RWPE2 (cell line): Measurements from ENCODE around the gene CTTN.

Source experiments
- ATAC-seq: fragments of 200-7000 bp; cut with Tn5 transposase; 3 replicates; pipeline ENCODE4 v1.9.1; 2021; ENCODE audit warnings: low read depth
- DNase-seq: peaks from one replicate; pipeline ENCODE4 v3.0.0-alpha.2; 2020; ENCODE audit warnings: low spot score
- H3K27ac ChIP-seq: fragments of 450-650 bp; 2 replicates; pipeline ENCODE4 v1.5.1; 2017; ENCODE audit warnings: mild to moderate bottlenecking; ENCODE audit not compliant: poor library complexity, severe bottlenecking
- H3K27me3 ChIP-seq: fragments of 250-450 bp; sonication (Bioruptor Pico); 2 replicates; pipeline ENCODE4 v1.5.1; 2021; ENCODE audit warnings: mild to moderate bottlenecking, moderate library complexity; ENCODE audit not compliant: insufficient read depth, poor library complexity, severe bottlenecking
- H3K36me3 ChIP-seq: fragments of 250-450 bp; sonication (Bioruptor Pico); 2 replicates; pipeline ENCODE4 v1.5.1; 2020; ENCODE audit warnings: low read depth, mild to moderate bottlenecking, moderate library complexity
- H3K4me1 ChIP-seq: fragments of 250-450 bp; sonication (Bioruptor Pico); 2 replicates; pipeline ENCODE4 v1.5.1; 2021; ENCODE audit warnings: mild to moderate bottlenecking, moderate library complexity; ENCODE audit not compliant: insufficient read depth, poor library complexity, severe bottlenecking
- H3K4me3 ChIP-seq: fragments of 250-450 bp; sonication (Bioruptor Pico); 2 replicates; pipeline ENCODE4 v1.5.1; 2021; ENCODE audit warnings: mild to moderate bottlenecking, moderate library complexity; ENCODE audit not compliant: severe bottlenecking
- H3K9me3 ChIP-seq: fragments of 250-450 bp; sonication (Bioruptor Pico); 2 replicates; pipeline ENCODE4 v1.5.1; 2021; ENCODE audit warnings: mild to moderate bottlenecking, moderate library complexity; ENCODE audit not compliant: severe bottlenecking
- TF ChIP-seq, protein P1 (sequence below): fragments of 450-650 bp; IDR thresholded peaks from one replicate; pipeline ENCODE4 v1.5.1; 2017; ENCODE audit warnings: mild to moderate bottlenecking, moderate library complexity; ENCODE audit not compliant: poor library complexity, severe bottlenecking

The CTTN gene

DNA sequence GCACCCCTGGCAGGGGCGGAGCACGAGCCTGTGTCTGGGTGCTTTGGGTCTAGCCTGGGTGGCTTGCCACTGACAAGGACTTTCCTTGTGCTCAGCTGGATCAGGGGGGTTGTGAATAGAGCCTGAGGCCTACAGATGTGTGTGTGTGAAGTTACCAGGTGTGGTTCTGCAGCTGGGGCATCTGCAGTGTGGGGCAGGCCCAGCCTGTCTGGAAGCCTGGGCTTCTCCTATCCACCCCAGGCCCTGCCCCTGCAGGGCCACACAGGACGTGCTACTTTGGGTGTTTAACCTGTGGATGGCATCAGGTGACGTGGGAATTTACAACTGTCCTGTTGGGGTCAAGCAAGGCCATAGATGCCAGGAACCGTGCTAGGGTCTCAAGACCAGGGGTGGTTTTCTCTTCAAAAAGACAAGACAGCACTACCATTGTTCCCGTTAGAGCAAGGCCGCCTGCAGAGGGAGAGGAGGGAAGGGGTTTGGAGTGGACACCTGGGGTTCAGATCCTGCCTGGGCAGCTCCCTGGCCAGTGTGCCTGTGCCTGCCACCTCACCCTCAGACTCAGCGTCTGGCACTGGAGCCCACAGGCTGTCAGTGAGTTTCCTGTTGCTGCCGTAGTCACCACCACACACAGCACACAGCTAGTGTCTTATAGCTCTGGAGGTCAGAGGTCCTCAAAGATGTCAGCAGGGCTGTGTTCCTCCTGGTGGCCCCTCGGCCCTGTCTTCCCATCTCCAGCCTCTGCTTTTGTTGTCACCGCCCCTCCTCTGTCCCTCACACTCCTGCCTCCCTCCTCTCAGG is 31.6 kb downstream of the CTTN start:
- no peaks in the 10 kb centered on the region for H3K27me3 ChIP-seq
- DNase-seq (no peak), ATAC-seq (no peak)
- no peaks in the 10 kb centered on the region for H3K4me1 ChIP-seq
- H3K9me3 ChIP-seq, result no peaks in the 10 kb centered on the region
- H3K4me3 ChIP-seq, result no peak overlapping the region
- TF ChIP-seq, protein P1, sequence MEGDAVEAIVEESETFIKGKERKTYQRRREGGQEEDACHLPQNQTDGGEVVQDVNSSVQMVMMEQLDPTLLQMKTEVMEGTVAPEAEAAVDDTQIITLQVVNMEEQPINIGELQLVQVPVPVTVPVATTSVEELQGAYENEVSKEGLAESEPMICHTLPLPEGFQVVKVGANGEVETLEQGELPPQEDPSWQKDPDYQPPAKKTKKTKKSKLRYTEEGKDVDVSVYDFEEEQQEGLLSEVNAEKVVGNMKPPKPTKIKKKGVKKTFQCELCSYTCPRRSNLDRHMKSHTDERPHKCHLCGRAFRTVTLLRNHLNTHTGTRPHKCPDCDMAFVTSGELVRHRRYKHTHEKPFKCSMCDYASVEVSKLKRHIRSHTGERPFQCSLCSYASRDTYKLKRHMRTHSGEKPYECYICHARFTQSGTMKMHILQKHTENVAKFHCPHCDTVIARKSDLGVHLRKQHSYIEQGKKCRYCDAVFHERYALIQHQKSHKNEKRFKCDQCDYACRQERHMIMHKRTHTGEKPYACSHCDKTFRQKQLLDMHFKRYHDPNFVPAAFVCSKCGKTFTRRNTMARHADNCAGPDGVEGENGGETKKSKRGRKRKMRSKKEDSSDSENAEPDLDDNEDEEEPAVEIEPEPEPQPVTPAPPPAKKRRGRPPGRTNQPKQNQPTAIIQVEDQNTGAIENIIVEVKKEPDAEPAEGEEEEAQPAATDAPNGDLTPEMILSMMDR, result no peak
- H3K27ac ChIP-seq, result no peak overlapping the region
- H3K36me3 ChIP-seq, result peaks cover 92% of the 10 kb centered on the region

DNA sequence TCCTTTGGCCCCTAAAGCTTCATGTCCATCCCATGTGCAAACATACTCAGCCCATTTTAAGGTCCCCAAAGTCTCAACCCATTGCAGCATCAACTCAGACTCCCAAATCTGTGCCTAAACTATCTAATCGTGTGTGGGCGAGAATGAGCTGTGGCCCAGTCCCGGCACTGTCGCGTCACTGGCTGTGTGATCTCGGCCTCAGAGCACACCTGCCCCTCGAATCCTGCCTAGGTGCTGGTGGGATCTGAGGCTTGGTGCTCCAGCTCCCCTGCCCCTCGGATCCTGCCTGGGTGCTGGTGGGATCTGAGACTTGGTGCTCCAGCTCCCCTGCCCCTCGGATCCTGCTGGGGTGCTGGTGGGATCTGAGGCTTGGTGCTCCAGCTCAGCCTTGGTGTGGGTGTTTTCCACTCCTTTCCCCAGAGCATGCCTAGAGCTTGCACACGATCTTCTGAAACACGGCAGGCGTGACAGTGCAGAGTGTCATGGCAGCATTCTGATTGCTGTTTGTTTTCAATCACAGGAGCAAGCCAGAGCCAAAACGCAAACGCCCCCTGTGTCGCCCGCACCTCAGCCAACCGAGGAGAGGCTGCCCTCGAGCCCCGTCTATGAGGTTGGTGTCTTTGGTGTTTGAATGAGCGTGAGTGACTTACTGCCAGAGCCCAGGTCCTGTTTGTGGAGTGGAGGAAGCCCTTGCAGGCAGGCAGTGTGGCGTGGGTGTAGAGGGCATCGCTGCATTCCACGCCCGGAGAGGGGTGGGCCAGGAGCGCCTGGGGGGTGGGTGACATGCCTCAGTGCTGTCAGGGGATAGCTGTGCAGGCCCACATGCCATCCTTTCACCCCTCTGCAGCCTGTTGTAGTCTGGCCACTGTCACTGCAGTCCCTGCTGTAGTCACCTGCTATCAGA is 32.6 kb downstream of the CTTN start:
- Histone ChIP-seq H3K4me1 (no peaks in the 10 kb centered on the region), H3K36me3 (peaks cover 89% of the 10 kb centered on the region), H3K4me3 (no peak overlapping the region), H3K9me3 (no peaks in the 10 kb centered on the region), H3K27ac (no peak overlapping the region), H3K27me3 (no peaks in the 10 kb centered on the region)
- TF ChIP-seq, protein P1, result no peak
- ATAC-seq (no peak), DNase-seq (no peak)

DNA sequence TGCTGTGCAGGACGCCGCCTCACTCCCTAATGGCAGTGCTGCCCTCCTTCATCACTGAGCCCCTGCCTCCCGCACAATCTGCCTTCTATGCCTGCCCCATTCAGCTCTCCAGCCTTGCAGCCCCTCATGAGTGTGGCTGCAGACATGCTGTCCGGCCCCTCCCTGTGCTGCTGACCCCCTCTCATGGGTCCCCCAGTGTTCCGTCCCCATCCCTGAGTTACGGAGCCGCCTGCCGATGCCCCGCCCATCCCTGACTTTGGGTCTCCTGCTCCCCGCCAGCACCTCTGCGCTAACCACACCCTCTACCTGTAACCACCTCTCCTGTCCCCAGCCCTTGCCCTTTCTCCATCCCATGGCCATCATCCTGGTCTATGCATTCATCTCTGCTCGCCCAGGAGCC is 33.3 kb downstream of the CTTN start:
- no peaks in the 10 kb centered on the region for H3K9me3 ChIP-seq
- TF ChIP-seq, protein P1, result no peak
- no peak overlapping the region for H3K4me3 ChIP-seq
- no peaks in the 10 kb centered on the region for H3K27me3 ChIP-seq
- no peak for ATAC-seq
- DNase-seq, result no peak
- H3K36me3 ChIP-seq, result peaks cover 90% of the 10 kb centered on the region
- no peaks in the 10 kb centered on the region for H3K4me1 ChIP-seq
- H3K27ac ChIP-seq, result no peak overlapping the region

DNA sequence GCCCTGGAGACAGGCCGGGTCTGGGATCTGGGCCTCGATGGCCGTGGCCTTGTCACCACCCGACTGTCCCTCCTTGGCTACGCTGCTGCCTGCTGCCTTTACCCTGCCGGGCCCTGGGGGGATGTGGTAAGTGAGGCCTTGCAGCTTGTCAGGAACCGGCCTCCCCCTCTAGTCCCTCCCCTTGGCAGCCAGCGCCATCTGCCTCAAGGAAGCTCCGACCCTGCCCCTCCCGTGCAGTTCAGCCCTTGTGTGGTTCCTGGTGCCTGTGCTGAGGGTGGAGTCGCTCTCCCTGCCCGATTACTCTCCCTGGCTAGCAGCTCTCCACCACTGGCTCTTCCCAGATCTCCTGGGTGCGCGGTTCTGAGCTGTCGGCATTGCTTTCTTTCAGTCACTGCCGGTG is 33.7 kb downstream of the CTTN start:
- ATAC-seq, result no peak
- no peaks in the 10 kb centered on the region for H3K4me1 ChIP-seq
- H3K4me3 ChIP-seq, result no peak overlapping the region
- H3K9me3 ChIP-seq, result no peaks in the 10 kb centered on the region
- DNase-seq, result no peak
- peaks cover 89% of the 10 kb centered on the region for H3K36me3 ChIP-seq
- TF ChIP-seq, protein P1, result no peak
- H3K27me3 ChIP-seq, result no peaks in the 10 kb centered on the region
- no peak overlapping the region for H3K27ac ChIP-seq
